ENCODE data around the gene RAPGEF1.

- TF ChIP-seq ZNF791 (tag by site-specific recombination; IDR thresholded peaks at IDR 0.05) (no peak), ZEB2 (tag by site-specific recombination; IDR thresholded peaks at IDR 0.05) (no peak), ZNF561 (tag by site-specific recombination; IDR thresholded peaks at IDR 0.05; ENCODE audit: borderline replicate concordance) (no peak), CTCF (tag by site-specific recombination; IDR thresholded peaks at IDR 0.05) (no peak), REST (tag by site-specific recombination; IDR thresholded peaks at IDR 0.05) (no peak), ZNF302 (tag by site-specific recombination; IDR thresholded peaks at IDR 0.05; ENCODE audit: low read depth) (no peak), ZNF660 (tag by site-specific recombination; IDR thresholded peaks at IDR 0.05) (no peak), YY1 (tag by site-specific recombination; IDR thresholded peaks at IDR 0.05) (no peak), ZNF596 (tag by site-specific recombination; IDR thresholded peaks at IDR 0.05) (no peak), ZBTB49 (tag by site-specific recombination; IDR thresholded peaks at IDR 0.05; ENCODE audit: low read depth) (no peak), ZNF146 (tag by site-specific recombination; IDR thresholded peaks at IDR 0.05) (no peak), ATF2 (tag by site-specific recombination; IDR thresholded peaks at IDR 0.05; ENCODE audit: low read depth) (no peak), ZBTB8A (tag by site-specific recombination; IDR thresholded peaks at IDR 0.05) (no peak), ZXDB (tag by site-specific recombination; IDR thresholded peaks at IDR 0.05) (no peak)
Observed at GRCh38 chr9:131707733-131708157, 32.1 kb downstream of the RAPGEF1 start.
